WTC11 (cell line): ENCODE measurements around the gene GPR139. TPM values are rescaled to one million over a fixed set of nuclear protein-coding genes. Genes with fewer than 3 reads are reported as not detected.

Experiments used
- ATAC-seq: fragments of 200-7000 bp; cut with Tn5 transposase; 2 replicates; pipeline ENCODE4 v1.10.0; 2021; ENCODE audit warnings: mild to moderate bottlenecking, moderate library complexity
- CTCF ChIA-PET: fragments of 300-600 bp; sonication (Branson Sonifier 250); formaldehyde crosslinking; loops from one replicate; lab custom pipeline; 2021; ENCODE audit warnings: antibody characterized with exemption; lab: Charles Lee
- POLR2A ChIA-PET: fragments of 350-600 bp; sonication (Branson Sonifier 250); formaldehyde crosslinking; loops from one replicate; lab custom pipeline; 2021; ENCODE audit warnings: antibody characterized with exemption; lab: Charles Lee
- DNase-seq: peaks from one replicate; pipeline ENCODE4 v3.0.0; 2021; ENCODE audit warnings: low spot score
- H3K27ac Mint-ChIP-seq: 2 replicates; pipeline ENCODE4 v1.8.0; 2021; ENCODE audit warnings: mixed read lengths
- H3K27me3 Mint-ChIP-seq: 2 replicates; pipeline ENCODE4 v1.8.0; 2021; ENCODE audit warnings: low read depth, mild to moderate bottlenecking, moderate library complexity, mixed read lengths
- H3K36me3 Mint-ChIP-seq: 2 replicates; pipeline ENCODE4 v1.8.0; 2021; ENCODE audit warnings: mixed read lengths
- H3K4me1 Mint-ChIP-seq: 2 replicates; pipeline ENCODE4 v1.8.0; 2022; ENCODE audit warnings: mixed read lengths
- H3K4me3 Mint-ChIP-seq: 2 replicates; pipeline ENCODE4 v1.8.0; 2021; ENCODE audit warnings: mild to moderate bottlenecking, moderate library complexity, mixed read lengths
- H3K9me3 Mint-ChIP-seq: 2 replicates; pipeline ENCODE4 v1.8.0; 2021; ENCODE audit warnings: mixed read lengths
- ARID4B ChIP-seq: sonication (generic); formaldehyde crosslinking; IDR thresholded peaks from 2 replicates; pipeline ENCODE4 v1.8.0; 2023; ENCODE audit warnings: missing genetic modification reagents, mild to moderate bottlenecking, borderline replicate concordance
- EMX1 ChIP-seq: fragments of 250-450 bp; sonication (Bioruptor Pico); IDR thresholded peaks from 2 replicates; pipeline ENCODE4 v1.8.0; 2021; ENCODE audit warnings: mild to moderate bottlenecking
- FOXK1 ChIP-seq: sonication (generic); formaldehyde crosslinking; IDR thresholded peaks from 2 replicates; pipeline ENCODE4 v1.8.0; 2022; ENCODE audit warnings: mild to moderate bottlenecking, moderate library complexity, missing genetic modification reagents
- GRHL2 ChIP-seq: fragments of 250-450 bp; sonication (Bioruptor Pico); IDR thresholded peaks from 2 replicates; pipeline ENCODE4 v1.8.0; 2022; ENCODE audit warnings: mild to moderate bottlenecking, moderate library complexity; ENCODE audit not compliant: insufficient replicate concordance, severe bottlenecking
- IRF1 ChIP-seq: sonication (generic); formaldehyde crosslinking; IDR thresholded peaks from 2 replicates; pipeline ENCODE4 v1.8.0; 2023; ENCODE audit warnings: missing genetic modification reagents
- NFYB ChIP-seq: sonication (generic); formaldehyde crosslinking; conservative IDR thresholded peaks from 2 replicates; pipeline ENCODE4 v1.8.0; 2022; ENCODE audit warnings: low read depth, missing genetic modification reagents
- NR1H2 ChIP-seq: sonication (generic); formaldehyde crosslinking; IDR thresholded peaks from 2 replicates; pipeline ENCODE4 v1.9.0; 2021; ENCODE audit warnings: mild to moderate bottlenecking, moderate library complexity, missing genetic modification reagents
- NR3C1 ChIP-seq: sonication (generic); formaldehyde crosslinking; conservative IDR thresholded peaks from 2 replicates; pipeline ENCODE4 v1.8.1; 2023; ENCODE audit warnings: low read depth, mild to moderate bottlenecking, missing genetic modification reagents
- SMAD4 ChIP-seq: sonication (generic); formaldehyde crosslinking; IDR thresholded peaks from 2 replicates; pipeline ENCODE4 v1.8.0; 2022; ENCODE audit warnings: mild to moderate bottlenecking, missing genetic modification reagents
- SOX15 ChIP-seq: fragments of 250-450 bp; sonication (Bioruptor Pico); IDR thresholded peaks from 2 replicates; pipeline ENCODE4 v1.9.0; 2021; ENCODE audit warnings: mild to moderate bottlenecking
- USF2 ChIP-seq: sonication (generic); formaldehyde crosslinking; IDR thresholded peaks from 2 replicates; pipeline ENCODE4 v1.8.1; 2023; ENCODE audit warnings: mild to moderate bottlenecking, missing genetic modification reagents, moderate library complexity
- ZNF423 ChIP-seq: fragments of 250-450 bp; sonication (Bioruptor Pico); IDR thresholded peaks from 2 replicates; pipeline ENCODE4 v2.1.2; 2022; ENCODE audit warnings: mild to moderate bottlenecking, moderate library complexity
- ZNF671 ChIP-seq: fragments of 250-450 bp; sonication (Bioruptor Pico); IDR thresholded peaks from 2 replicates; pipeline ENCODE4 v1.8.0; 2021; ENCODE audit warnings: mild to moderate bottlenecking
- total RNA-seq: library from RNA; stranded (reverse); gene quantifications from 3 replicates; pipeline ENCODE4 v1.2.3, GENCODE V29; 2021
- TF ChIP-seq, protein P1 (sequence below): sonication (generic); formaldehyde crosslinking; IDR thresholded peaks from 2 replicates; pipeline ENCODE4 v1.8.1; 2023; ENCODE audit warnings: mild to moderate bottlenecking, missing genetic modification reagents
- TF ChIP-seq, protein P2 (sequence below): fragments of 250-450 bp; sonication (Bioruptor Pico); conservative IDR thresholded peaks from 2 replicates; pipeline ENCODE4 v1.9.0; 2021; ENCODE audit warnings: mild to moderate bottlenecking
- TF ChIP-seq, protein P3 (sequence below): sonication (generic); formaldehyde crosslinking; IDR thresholded peaks from 2 replicates; pipeline ENCODE4 v1.8.1; 2022; ENCODE audit warnings: low read depth, mild to moderate bottlenecking, moderate library complexity, missing genetic modification reagents, borderline replicate concordance
- TF ChIP-seq, protein P4 (sequence below): sonication (generic); formaldehyde crosslinking; IDR thresholded peaks from 2 replicates; pipeline ENCODE4 v1.8.1; 2023; ENCODE audit warnings: mild to moderate bottlenecking, missing genetic modification reagents, borderline replicate concordance

The GPR139 gene
- total RNA-seq, 1 experiment from 2014 or later = 0.48 TPM

GRCh38 chr16:20094157-20094556 is 20.5 kb upstream of the GPR139 start:
- ChIA-PET POLR2A (no interaction called here), CTCF (interaction anchor here (0.5 to 2.2 kb wide), 5 partner anchors 187 to 1547 kb away, joined by 3 to 14 read pairs (median 4); no protein-coding TSS in a partner anchor)
- peaks cover 5% of the 10 kb centered on the region for H3K9me3 Mint-ChIP-seq
- ATAC-seq (no peak; the same call in 1 of the 2 replicates), DNase-seq (no peak)
- H3K4me1 Mint-ChIP-seq = peaks cover 3% of the 10 kb centered on the region
- H3K27me3 Mint-ChIP-seq = no peaks in the 10 kb centered on the region
- no peaks in the 10 kb centered on the region for H3K36me3 Mint-ChIP-seq
- H3K4me3 Mint-ChIP-seq = no peak overlapping the region
- TF ChIP-seq NFYB (no peak), USF2 (CRISPR knock-in tag) (no peak), IRF1 (no peak), SOX15 (CRISPR knock-in tag) (no peak), SMAD4 (CRISPR knock-in tag) (no peak), NR3C1 (CRISPR knock-in tag) (no peak)
- TF ChIP-seq, protein P1, sequence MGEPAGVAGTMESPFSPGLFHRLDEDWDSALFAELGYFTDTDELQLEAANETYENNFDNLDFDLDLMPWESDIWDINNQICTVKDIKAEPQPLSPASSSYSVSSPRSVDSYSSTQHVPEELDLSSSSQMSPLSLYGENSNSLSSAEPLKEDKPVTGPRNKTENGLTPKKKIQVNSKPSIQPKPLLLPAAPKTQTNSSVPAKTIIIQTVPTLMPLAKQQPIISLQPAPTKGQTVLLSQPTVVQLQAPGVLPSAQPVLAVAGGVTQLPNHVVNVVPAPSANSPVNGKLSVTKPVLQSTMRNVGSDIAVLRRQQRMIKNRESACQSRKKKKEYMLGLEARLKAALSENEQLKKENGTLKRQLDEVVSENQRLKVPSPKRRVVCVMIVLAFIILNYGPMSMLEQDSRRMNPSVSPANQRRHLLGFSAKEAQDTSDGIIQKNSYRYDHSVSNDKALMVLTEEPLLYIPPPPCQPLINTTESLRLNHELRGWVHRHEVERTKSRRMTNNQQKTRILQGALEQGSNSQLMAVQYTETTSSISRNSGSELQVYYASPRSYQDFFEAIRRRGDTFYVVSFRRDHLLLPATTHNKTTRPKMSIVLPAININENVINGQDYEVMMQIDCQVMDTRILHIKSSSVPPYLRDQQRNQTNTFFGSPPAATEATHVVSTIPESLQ (CRISPR knock-in tag) = no peak
- TF ChIP-seq, protein P2, sequence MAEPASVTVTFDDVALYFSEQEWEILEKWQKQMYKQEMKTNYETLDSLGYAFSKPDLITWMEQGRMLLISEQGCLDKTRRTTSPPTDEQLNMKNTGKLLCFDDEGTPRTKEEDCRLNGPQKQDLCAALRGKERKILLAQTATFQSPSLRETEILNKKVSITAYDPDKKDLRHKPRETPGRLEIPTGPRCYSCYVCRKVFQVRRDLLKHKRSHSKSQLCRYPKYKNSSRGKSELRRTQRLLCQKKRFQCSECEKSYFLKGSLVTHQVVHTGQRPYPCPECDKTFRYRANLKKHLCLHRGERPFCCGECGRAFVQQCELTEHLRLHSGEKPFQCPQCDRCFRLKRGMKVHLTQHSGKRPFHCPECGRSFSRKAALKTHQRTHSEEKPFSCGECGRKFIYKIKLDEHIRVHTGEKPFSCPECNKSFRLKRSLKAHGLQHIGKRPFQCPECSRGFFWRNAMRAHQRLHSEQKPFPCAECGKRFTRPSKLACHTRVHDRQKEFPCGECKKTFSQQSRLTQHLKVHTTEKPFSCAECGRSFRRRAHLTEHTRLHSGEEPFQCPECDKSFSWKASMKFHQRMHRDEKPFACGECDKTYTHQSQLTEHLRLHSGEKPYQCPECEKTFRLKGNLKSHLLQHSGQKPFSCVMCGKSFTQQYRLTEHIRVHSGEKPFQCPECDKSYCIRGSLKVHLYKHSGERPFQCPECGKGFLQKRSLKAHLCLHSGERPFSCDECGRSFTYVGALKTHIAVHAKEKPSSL = no peak
- no peak overlapping the region for H3K27ac Mint-ChIP-seq

DNA sequence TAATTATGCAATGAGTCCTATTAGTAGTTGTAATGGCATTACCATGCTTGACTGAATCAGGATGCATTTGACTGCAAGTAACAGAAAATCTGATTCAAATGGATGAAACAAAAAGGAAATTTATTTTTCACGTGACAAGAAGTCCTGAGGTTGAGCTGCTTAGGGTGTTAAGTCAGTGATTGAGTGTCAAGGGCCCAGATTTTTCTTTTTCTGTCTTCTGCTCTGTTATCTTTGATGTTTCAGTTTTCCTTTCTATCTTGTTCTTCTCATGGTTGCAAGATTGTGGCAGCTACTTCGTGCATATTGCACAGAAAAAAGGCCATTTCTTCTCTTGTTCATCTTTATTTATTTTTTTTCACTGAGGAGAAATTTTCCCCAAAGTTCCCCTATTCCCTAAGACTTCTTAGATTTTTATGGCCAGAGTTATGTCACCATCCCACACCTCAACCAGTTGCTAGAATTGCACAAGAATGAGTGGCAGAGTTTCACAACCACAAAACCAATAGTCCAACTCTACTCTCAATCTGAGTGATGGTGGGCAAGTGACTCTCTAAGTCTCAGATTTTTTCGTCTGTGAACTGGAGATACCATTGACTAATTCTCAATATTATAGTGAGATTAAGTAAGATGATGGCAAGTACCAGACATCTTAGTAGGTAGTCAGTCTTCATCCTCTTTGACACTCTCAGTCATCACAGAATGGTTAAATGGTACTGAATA is 15.7 kb upstream of the GPR139 start:
- Mint-ChIP-seq H3K36me3 (no peaks in the 10 kb centered on the region), H3K4me1 (peaks cover 2% of the 10 kb centered on the region; the same call in 1 of the 2 replicates), H3K9me3 (no peaks in the 10 kb centered on the region; the same call in 1 of the 2 replicates), H3K27ac (no peak overlapping the region), H3K27me3 (no peaks in the 10 kb centered on the region), H3K4me3 (no peak overlapping the region)
- ChIA-PET CTCF (no interaction called here), POLR2A (no interaction called here)
- ATAC-seq = no peak
- DNase-seq = no peak
- TF ChIP-seq, protein P3, sequence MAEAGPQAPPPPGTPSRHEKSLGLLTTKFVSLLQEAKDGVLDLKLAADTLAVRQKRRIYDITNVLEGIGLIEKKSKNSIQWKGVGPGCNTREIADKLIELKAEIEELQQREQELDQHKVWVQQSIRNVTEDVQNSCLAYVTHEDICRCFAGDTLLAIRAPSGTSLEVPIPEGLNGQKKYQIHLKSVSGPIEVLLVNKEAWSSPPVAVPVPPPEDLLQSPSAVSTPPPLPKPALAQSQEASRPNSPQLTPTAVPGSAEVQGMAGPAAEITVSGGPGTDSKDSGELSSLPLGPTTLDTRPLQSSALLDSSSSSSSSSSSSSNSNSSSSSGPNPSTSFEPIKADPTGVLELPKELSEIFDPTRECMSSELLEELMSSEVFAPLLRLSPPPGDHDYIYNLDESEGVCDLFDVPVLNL (CRISPR knock-in tag) = no peak
- TF ChIP-seq ZNF671 (CRISPR knock-in tag) = no peak
- TF ChIP-seq GRHL2 = no peak
- TF ChIP-seq, protein P4, sequence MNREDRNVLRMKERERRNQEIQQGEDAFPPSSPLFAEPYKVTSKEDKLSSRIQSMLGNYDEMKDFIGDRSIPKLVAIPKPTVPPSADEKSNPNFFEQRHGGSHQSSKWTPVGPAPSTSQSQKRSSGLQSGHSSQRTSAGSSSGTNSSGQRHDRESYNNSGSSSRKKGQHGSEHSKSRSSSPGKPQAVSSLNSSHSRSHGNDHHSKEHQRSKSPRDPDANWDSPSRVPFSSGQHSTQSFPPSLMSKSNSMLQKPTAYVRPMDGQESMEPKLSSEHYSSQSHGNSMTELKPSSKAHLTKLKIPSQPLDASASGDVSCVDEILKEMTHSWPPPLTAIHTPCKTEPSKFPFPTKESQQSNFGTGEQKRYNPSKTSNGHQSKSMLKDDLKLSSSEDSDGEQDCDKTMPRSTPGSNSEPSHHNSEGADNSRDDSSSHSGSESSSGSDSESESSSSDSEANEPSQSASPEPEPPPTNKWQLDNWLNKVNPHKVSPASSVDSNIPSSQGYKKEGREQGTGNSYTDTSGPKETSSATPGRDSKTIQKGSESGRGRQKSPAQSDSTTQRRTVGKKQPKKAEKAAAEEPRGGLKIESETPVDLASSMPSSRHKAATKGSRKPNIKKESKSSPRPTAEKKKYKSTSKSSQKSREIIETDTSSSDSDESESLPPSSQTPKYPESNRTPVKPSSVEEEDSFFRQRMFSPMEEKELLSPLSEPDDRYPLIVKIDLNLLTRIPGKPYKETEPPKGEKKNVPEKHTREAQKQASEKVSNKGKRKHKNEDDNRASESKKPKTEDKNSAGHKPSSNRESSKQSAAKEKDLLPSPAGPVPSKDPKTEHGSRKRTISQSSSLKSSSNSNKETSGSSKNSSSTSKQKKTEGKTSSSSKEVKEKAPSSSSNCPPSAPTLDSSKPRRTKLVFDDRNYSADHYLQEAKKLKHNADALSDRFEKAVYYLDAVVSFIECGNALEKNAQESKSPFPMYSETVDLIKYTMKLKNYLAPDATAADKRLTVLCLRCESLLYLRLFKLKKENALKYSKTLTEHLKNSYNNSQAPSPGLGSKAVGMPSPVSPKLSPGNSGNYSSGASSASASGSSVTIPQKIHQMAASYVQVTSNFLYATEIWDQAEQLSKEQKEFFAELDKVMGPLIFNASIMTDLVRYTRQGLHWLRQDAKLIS (CRISPR knock-in tag) = no peak
- no peak for TF ChIP-seq ARID4B
- no peak for TF ChIP-seq EMX1 (CRISPR knock-in tag)
- TF ChIP-seq NR1H2 = no peak
- no peak for TF ChIP-seq ZNF423 (CRISPR knock-in tag)
- no peak for TF ChIP-seq FOXK1
